PFSK-1 (cell line): ENCODE data around the gene GPR107.

ENCODE experiments used
- FOXP2 ChIP-seq: optimal IDR thresholded peaks from 2 replicates; pipeline ENCODE3; 2011; ENCODE audit warnings: borderline replicate concordance, control low read depth, inconsistent platforms; ENCODE audit not compliant: insufficient read depth; ENCODE audit errors: extremely low read length, extremely low read depth
- POLR2AphosphoS5 ChIP-seq: IDR thresholded peaks from 2 replicates; pipeline ENCODE4 v1.6.1; 2012; ENCODE audit warnings: low read depth, mild to moderate bottlenecking, control low read depth, low read length, moderate library complexity
- REST ChIP-seq, 2 experiments: IDR thresholded peaks; 2 replicates each; pipeline versions ENCODE4 v1.6.1 to v1.8.0; 2011 to 2012; ENCODE audit warnings: low read depth in 2 of 2, low read length in 2 of 2, control low read depth in 1 of 2, inconsistent platforms in 1 of 2, mild to moderate bottlenecking in 1 of 2, moderate library complexity in 1 of 2; ENCODE audit not compliant: insufficient read depth in 1 of 2
- SIN3A ChIP-seq: IDR thresholded peaks from 2 replicates; pipeline ENCODE4 v1.6.1; 2012; ENCODE audit warnings: mild to moderate bottlenecking, low read length, moderate library complexity, borderline replicate concordance; ENCODE audit not compliant: insufficient read depth
- TAF1 ChIP-seq: IDR thresholded peaks from 2 replicates; pipeline ENCODE4 v1.6.1; 2012; ENCODE audit warnings: low read length, control low read depth, borderline replicate concordance; ENCODE audit not compliant: insufficient read depth

GRCh38 chr9:130060296-130060695 is 6.6 kb downstream of the GPR107 start:
- TF ChIP-seq REST (IDR thresholded peaks at IDR 0.05; ENCODE audit: insufficient read depth in 1 of 2, low read depth in 2 of 2, low read length in 2 of 2), result no peak
- TF ChIP-seq POLR2AphosphoS5, result no peak
- TF ChIP-seq TAF1, result no peak
- no peak for TF ChIP-seq SIN3A
- no peak for TF ChIP-seq FOXP2
